ENCODE measurements around the gene FBLN7. TPM values are rescaled to one million over a fixed set of nuclear protein-coding genes. Genes with fewer than 3 reads are reported as not detected.
A peak's percentile ranks its signal among the peaks of the same experiment; 100 is the strongest.

FBLN7 gene
- total and polyA plus RNA-seq, 2 experiments from 2014 or later = 0.16 TPM; not detected in 1

DNA sequence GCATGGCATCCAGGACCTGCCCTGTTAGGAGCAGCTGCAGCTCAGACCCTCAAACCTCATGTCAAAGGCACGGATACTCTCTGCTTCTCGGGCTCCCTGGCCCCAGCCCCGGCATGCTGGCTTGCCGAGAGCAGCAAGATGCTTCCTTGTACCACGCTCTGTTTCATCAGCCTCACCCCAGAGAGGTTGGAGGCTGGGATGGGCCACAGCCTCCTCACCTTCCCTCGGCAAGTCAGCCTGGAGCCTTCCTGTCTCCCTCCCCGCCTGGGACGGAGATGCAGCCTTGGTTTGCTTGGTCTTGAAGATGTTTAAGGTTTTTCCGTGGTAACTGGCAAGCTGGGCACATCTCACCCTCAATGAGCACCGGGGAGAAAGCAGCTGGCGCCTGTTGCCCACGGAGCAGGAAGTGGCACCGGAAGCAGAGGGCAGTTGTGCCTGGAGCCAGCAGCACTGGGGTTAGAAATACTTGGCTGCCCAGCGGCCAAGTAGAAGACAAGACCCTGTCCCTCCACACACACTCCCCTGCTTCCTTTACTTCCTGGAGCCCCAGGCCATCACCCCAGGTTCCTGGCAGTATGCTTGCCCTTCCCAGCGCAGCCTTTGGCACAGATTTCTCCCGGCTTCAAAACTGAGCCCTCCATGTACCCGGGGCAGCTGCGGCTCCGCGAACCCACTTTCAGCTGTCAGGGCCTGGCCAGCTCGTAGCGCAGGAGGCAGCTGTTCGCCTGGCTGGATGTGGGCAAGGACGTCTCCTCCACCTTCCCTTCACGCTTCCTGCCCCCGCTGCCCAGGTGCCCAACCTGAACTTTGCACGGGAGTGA lies 17.4 kb downstream of the FBLN7 start (continued):
- TF ChIP-seq CTCF (conservative IDR thresholded peaks at IDR 0.05; ENCODE audit: low read depth in 2 of 2) (no peak), ETS1 (IDR thresholded peaks at IDR 0.05) (no peak), CREB1 (CRISPR knock-in tag; IDR thresholded peaks at IDR 0.05; ENCODE audit: low read depth) (no peak)
- TF ChIP-seq, protein P1, sequence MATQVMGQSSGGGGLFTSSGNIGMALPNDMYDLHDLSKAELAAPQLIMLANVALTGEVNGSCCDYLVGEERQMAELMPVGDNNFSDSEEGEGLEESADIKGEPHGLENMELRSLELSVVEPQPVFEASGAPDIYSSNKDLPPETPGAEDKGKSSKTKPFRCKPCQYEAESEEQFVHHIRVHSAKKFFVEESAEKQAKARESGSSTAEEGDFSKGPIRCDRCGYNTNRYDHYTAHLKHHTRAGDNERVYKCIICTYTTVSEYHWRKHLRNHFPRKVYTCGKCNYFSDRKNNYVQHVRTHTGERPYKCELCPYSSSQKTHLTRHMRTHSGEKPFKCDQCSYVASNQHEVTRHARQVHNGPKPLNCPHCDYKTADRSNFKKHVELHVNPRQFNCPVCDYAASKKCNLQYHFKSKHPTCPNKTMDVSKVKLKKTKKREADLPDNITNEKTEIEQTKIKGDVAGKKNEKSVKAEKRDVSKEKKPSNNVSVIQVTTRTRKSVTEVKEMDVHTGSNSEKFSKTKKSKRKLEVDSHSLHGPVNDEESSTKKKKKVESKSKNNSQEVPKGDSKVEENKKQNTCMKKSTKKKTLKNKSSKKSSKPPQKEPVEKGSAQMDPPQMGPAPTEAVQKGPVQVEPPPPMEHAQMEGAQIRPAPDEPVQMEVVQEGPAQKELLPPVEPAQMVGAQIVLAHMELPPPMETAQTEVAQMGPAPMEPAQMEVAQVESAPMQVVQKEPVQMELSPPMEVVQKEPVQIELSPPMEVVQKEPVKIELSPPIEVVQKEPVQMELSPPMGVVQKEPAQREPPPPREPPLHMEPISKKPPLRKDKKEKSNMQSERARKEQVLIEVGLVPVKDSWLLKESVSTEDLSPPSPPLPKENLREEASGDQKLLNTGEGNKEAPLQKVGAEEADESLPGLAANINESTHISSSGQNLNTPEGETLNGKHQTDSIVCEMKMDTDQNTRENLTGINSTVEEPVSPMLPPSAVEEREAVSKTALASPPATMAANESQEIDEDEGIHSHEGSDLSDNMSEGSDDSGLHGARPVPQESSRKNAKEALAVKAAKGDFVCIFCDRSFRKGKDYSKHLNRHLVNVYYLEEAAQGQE (IDR thresholded peaks at IDR 0.05; ENCODE audit: unreplicated experiment) = no peak

DNA sequence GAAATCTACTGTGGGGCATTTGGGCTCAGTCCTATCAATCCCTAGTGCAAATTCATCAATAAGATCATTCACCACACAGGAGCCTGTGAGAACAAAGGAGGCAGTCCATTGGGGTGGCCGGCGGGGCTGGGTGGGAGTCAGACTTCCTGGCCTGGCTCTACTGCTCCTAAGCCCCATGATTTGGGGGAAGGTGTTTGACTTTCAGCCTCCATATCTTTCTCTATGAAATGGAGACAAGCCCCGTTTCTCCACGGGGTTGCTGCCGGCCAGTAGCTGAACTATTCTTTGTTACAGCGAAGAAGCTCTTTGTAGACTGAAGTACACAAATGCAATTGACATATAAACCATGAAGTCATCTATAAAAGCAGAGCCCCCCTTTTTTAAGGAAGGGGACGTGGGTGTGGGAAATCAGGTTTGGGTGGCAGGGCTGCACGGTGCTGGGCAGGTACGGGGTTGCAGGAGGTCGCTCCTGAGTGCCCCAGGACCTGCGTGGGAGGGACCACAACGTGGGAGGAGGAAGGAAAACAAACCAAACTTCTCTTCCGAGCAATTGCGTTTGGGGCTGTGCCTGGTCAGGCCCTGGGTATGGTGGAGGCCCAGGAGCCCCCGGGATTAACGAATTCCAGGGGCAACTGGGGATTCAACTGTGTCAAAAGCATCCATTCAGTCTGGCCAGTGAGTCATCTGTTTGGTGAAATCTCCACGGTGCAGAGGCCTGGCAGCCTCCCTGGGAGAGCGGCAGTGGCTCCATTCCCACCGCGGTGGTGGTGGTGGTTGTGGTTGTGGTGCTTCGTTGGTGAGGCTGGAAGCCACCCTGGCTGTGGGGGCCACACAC lies 18.2 kb downstream of the FBLN7 start:
- Histone ChIP-seq H3F3A (replicated peaks; ENCODE audit: low read depth) (no peaks in the 10 kb centered on the region), H3K9me2 (ENCODE audit: insufficient read depth) (no peaks in the 10 kb centered on the region), H3K36me3 (ENCODE audit: insufficient read depth) (no peaks in the 10 kb centered on the region), H3K27me3 (ENCODE audit: insufficient read depth) (no peaks in the 10 kb centered on the region), H3K79me2 (replicated peaks; ENCODE audit: insufficient read depth) (no peaks in the 10 kb centered on the region), H3K27ac (ENCODE audit: low read depth) (no peak overlapping the region), H3K4me2 (no peak overlapping the region), H3K4me1 (ENCODE audit: insufficient read depth) (no peaks in the 10 kb centered on the region), H3K4me3 (no peak overlapping the region), H4K20me1 (replicated peaks; ENCODE audit: insufficient read depth) (no peaks in the 10 kb centered on the region), H2AFZ (peak overlapping the region; percentile 23; the same call in 1 of the 2 replicates)
- no peaks in the 10 kb centered on the region for H3K9me3 Mint-ChIP-seq
- ATAC-seq (no peak), DNase-seq (ENCODE audit: low spot score) (no peak)
- no peak overlapping the region for H3K4me3 Mint-ChIP-seq
- peaks cover 17% of the 10 kb centered on the region for H3K4me1 Mint-ChIP-seq
- peaks cover 7% of the 10 kb centered on the region for H3K27me3 Mint-ChIP-seq (ENCODE audit: insufficient read depth, low read depth, poor library complexity)
- H3K36me3 Mint-ChIP-seq (ENCODE audit: low read depth) = no peaks in the 10 kb centered on the region
- no peak overlapping the region for H3K27ac Mint-ChIP-seq
- no peak for TF ChIP-seq EZH2 (IDR thresholded peaks at IDR 0.05; ENCODE audit: low read depth, unreplicated experiment)
- TF ChIP-seq CREB1 (CRISPR knock-in tag; IDR thresholded peaks at IDR 0.05; ENCODE audit: low read depth) = no peak
- no peak for TF ChIP-seq JUNB (IDR thresholded peaks at IDR 0.05; ENCODE audit: unreplicated experiment)
- TF ChIP-seq ZNF331 (CRISPR knock-in tag; IDR thresholded peaks at IDR 0.05; ENCODE audit: low read depth) = no peak
- TF ChIP-seq ZNF114 (CRISPR knock-in tag; IDR thresholded peaks at IDR 0.05) = no peak
- TF ChIP-seq CTCF (conservative IDR thresholded peaks at IDR 0.05; ENCODE audit: low read depth in 2 of 2) = no peak
- no peak for TF ChIP-seq NANOG (IDR thresholded peaks at IDR 0.05; ENCODE audit: borderline replicate concordance)
- no peak for TF ChIP-seq ETS1 (IDR thresholded peaks at IDR 0.05)
- TF ChIP-seq STAT1 (IDR thresholded peaks at IDR 0.05; ENCODE audit: unreplicated experiment) = no peak
- no peak for TF ChIP-seq POLR2AphosphoS5 (IDR thresholded peaks at IDR 0.05; ENCODE audit: low read depth)
- TF ChIP-seq EZH2phosphoT487 (IDR thresholded peaks at IDR 0.05; ENCODE audit: unreplicated experiment) = no peak

All from GM23338 (cell line).